VCaP (cell line): ENCODE data around the gene LOC101059915.

Experiments used
- H3K27ac ChIP-seq: fragments of 450-650 bp; 2 replicates; pipeline ENCODE4 v1.5.1; 2017
- TF ChIP-seq, protein P1 (sequence below): fragments of 450-650 bp; conservative IDR thresholded peaks from 2 replicates; pipeline ENCODE4 v1.5.1; 2017; ENCODE audit warnings: mild to moderate bottlenecking, moderate library complexity

LOC101059915 gene

DNA sequence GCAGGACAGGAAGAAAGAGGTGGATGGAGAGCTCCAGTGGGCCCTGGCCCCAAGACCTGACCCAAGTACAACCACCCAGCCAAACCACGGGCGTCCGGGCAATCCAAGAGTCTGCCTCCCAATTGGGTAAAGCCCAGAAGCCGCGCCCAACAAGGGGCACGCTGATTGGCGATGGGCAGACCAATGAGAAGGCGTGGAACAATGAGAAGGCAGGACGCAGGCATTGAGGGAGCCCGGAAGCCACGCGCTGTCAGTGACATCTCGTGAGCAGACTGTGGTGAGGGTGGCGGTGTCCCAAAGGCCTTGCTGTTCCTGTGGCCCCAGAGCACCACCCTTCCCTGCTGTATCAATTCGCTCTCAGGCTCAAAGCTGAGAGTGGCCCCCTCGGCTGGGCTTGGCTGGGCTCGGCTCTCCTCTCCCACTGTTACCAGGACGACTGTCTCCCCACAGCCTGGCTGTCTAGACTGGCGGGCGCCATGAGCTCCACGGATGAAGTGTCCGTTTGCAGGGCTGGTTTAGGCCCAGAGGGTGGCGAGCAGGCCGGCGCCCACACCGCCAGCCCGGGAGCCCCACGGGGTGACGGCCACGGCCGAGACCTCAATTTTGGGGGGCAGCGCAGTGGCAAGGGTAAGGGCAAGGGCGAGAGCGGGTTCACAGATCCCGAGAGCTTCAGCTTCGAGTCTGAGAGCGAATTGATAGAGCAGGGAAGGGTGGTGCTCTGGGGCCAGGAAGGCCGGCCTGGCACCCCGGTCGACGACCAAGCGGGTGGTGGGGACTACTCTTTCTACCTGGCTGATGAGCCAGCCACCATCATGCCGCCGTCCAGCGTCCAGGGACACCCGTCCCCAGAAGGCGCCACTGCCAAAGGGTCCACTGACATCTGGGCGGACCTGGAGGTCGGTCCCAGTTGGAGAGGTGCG is at the start of gene LOC101059915:
Gene LOC101059915 (plus strand): TSS at position 219 of the 920 bp plus-strand sequence.
- TF ChIP-seq, protein P1, sequence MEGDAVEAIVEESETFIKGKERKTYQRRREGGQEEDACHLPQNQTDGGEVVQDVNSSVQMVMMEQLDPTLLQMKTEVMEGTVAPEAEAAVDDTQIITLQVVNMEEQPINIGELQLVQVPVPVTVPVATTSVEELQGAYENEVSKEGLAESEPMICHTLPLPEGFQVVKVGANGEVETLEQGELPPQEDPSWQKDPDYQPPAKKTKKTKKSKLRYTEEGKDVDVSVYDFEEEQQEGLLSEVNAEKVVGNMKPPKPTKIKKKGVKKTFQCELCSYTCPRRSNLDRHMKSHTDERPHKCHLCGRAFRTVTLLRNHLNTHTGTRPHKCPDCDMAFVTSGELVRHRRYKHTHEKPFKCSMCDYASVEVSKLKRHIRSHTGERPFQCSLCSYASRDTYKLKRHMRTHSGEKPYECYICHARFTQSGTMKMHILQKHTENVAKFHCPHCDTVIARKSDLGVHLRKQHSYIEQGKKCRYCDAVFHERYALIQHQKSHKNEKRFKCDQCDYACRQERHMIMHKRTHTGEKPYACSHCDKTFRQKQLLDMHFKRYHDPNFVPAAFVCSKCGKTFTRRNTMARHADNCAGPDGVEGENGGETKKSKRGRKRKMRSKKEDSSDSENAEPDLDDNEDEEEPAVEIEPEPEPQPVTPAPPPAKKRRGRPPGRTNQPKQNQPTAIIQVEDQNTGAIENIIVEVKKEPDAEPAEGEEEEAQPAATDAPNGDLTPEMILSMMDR: no peak
- H3K27ac ChIP-seq: no peak within 1 kb of the TSS

DNA sequence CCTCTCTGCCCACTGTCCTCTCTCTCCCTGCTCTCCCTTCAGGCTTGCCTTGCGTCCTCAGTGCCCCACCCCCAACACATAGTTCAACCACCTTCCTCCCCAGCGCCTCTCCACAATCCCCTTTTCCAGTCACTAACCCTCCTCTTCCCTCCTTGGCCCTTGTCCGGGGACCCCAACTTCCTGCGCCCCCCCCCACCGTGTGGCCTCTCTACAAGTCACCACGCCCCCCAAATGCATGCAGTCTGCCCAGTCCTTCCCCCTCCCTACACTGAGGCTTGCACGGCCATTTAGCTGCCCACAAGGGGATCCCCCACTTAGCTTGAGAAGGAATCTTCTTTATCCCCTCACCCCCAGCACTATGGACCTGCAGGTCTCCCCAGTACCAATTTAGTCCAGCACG is 49.6 kb upstream of the LOC101059915 start:
- TF ChIP-seq, protein P1: no peak
- H3K27ac ChIP-seq: no peak overlapping the region

DNA sequence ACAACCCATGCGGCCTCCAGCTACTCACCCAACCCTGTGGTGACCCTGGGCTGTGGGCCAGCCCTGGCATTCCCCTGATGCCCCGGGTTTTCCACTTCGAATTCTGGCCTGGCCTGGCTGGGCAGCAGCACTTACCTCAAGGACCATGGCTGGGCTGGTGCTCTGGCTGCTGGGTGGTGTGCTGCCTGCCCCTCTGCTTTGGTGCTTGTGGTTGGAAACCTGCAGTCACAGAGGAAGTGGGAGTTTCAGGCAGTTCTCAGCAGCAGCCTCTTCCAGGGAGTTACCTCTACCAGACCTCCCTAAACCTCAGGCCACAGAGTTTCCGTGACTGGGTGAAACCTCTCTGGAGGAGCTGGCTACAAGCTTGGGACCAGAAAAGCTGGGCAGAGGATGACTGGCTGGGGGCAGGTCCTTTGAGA is 49.0 kb upstream of the LOC101059915 start, which contains the start of gene CXCR3:
Gene CXCR3 (minus strand): TSS at position 209 of the 419 bp plus-strand sequence. CDS start 62 bp downstream, at position 147.
- H3K27ac ChIP-seq: no peak within 1 kb of the TSS
- TF ChIP-seq, protein P1: no peak

DNA sequence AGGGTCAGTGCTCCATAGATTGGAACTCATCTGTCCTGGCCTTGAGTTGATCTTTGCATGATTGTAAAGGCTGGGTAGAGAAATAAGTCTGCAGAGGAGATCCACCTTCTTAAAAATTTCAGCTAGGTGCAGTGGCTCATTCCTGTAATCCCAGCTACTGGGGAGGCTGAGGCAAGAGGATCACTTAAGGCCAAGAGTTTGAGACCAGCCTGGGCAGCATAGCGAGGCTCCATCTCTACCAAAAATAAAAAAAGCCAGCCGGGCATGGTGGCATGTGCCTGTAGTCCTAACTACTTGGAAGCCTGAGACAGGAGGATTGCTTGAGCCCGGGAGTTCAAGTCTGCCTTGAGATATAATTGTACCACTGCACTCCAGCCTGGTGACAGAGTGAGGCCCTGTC is 48.6 kb upstream of the LOC101059915 start:
- no peak overlapping the region for H3K27ac ChIP-seq
- TF ChIP-seq, protein P1: no peak

DNA sequence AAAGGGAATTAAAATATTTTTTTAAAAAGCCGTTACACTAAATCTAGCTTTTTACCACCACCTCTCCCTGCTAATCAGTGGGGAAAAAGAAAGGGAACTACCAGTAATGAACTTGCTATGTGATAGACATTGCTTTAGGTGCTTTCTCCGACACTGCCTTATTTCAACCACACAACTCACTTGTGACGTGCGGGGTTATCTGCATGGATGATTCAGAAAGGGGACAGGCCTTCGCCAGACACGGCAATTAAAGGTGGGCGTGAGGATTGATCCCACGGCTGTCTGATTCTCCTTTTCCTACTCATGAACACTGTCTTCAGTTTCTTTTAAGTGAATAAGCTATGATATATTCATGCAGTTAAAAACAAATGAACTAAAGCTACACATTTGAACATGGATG is 48.2 kb upstream of the LOC101059915 start:
- TF ChIP-seq, protein P1: no peak
- no peak overlapping the region for H3K27ac ChIP-seq

DNA sequence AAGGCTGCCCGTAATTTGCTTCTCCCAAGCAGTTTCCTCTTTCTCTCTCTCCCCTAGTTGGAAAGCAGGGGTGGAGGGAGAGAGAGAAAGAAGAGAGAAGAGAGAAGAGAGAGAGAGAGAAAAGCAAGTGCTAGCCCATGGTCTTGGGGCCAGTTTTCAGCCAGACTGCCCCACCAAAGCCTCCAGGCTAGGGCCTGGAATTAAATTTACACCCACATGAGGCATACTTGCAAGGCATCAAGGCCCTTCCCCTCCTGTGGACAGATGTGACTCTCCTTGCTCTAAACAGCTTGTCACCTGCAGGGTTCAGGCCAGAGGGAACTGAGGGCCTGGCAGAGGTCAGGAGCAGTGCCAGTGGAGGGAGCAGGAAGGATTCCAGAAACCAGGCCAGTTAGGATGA is 47.4 kb upstream of the LOC101059915 start:
- TF ChIP-seq, protein P1: no peak
- H3K27ac ChIP-seq: no peak overlapping the region

DNA sequence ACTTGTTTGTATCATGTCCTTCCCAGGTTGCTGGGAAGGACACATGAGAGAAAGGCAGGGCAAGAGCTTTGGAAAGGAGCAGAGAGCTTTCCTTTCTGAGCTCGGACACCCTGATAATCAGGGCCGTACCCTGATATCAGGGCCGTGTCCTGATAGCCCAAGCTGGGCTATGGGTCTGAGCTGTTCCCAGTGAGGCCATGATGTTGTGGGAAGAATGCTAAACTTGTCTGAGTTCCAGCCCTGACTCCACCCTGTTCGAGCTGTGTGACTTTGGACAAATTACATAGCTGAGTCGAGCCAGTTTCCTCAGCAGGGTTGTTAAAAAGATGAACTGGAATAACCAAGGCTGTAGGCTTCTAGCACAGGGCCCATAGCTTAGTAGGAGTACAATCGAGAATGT is 45.7 kb upstream of the LOC101059915 start:
- no peak overlapping the region for H3K27ac ChIP-seq
- TF ChIP-seq, protein P1: no peak
